GM18499 (cell line): ENCODE data around the gene VMP1.
"Not testable (repeated sequence)": the region's sequence is repeated elsewhere in the genome, so short reads cannot be mapped to it uniquely, and the experiment has no call there.

Source experiments
- ATAC-seq: cut with Tn5 transposase; IDR thresholded peaks from one replicate; pipeline ENCODE4 v1.9.1; 2021; ENCODE audit warnings: moderate number of reproducible peaks; ENCODE audit not compliant: insufficient read depth, unreplicated experiment

The VMP1 gene

GRCh38 chr17:59853168-59853918, 145.9 kb downstream of the VMP1 start:
- no peak for ATAC-seq

GRCh38 chr17:59853919-59854729, 146.7 kb downstream of the VMP1 start:
- not testable (repeated sequence) for ATAC-seq

- no peak for ATAC-seq
Measured at GRCh38 chr17:59856859-59857794, 149.7 kb downstream of the VMP1 start.

DNA sequence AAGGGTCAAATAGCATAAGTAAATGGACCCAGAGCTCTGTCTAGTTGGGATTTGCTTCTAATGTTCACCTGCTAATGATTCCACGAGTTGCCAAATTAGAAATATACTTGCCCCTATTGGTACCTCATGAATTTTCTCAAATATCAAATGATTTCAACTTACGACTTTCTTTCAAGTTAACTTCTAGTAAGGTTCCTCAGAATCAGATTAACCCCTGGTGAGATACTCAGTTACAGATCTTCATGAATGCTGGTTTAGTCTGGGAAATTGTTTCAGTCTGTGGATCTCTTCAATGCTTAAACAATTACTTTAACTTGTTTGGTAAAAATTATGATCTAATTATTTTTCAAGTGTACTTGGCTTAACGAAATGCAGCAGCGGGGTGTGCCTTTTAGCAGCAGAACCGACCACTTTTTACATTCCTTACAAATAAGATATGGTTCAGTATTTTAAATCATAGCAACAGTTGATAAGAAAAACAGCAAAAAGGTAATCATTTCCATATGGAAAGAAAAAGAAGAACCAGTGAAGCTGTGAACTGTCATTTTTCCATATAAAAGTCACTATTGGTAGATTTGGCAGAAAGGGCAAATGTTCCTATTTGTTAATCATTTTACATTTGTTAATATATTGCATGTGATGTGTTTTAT, 150.8 kb downstream of the VMP1 start:
- ATAC-seq = no peak

DNA sequence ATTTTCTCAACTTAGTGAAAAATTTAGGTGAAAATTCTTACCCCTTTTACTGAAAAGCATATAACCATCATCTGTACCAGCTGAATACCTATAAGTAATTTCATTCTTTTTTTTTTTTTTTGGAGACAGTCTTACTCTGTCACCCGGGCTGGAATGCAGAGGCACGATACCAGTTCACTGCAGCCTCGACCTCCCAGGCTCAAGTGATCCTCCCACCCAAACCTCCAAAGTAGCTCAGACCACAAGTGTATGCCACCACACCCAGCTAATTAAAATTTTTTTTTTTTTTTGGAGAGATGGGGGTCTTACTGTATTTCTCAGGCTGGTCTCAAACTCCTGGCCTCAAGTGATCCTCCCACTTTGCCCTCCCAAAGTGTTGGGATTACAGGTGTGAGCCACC, 151.5 kb downstream of the VMP1 start:
- ATAC-seq = no peak

DNA sequence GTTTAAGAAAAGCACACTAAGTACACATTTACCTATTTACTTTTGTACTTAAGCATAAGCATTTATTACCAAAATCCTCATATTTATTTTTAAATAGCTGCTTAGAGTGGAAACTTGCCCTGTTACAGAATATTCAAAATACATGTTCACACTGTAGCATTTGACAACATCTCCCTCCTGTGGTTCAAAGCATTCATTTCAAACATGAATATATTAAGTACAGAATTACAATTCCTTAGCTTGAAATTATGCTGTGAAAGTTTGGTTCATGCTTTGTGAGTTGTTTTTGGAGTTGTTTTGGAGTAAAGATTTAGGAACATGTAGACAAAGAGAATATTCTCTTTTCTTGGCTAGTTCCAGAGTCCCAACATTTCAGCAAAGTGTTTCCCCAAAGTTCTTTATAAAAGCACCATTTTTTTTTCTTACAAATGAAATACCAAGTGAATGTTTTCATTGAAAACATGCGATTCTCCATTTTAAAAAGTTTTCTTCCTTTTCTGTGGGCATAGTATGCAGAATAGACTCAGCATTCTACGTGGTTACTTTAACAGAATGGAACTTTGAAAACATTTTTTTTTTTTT, 152.1 kb downstream of the VMP1 start:
- ATAC-seq = no peak

GRCh38 chr17:59863616-59864015, 156.2 kb downstream of the VMP1 start:
- no peak for ATAC-seq

- ATAC-seq = no peak
Measured at GRCh38 chr17:59869941-59870218, 162.4 kb downstream of the VMP1 start.

- no peak for ATAC-seq
Measured at GRCh38 chr17:59870482-59870881, 163.0 kb downstream of the VMP1 start.

GRCh38 chr17:59872351-59872750, 164.9 kb downstream of the VMP1 start:
- no peak for ATAC-seq

DNA sequence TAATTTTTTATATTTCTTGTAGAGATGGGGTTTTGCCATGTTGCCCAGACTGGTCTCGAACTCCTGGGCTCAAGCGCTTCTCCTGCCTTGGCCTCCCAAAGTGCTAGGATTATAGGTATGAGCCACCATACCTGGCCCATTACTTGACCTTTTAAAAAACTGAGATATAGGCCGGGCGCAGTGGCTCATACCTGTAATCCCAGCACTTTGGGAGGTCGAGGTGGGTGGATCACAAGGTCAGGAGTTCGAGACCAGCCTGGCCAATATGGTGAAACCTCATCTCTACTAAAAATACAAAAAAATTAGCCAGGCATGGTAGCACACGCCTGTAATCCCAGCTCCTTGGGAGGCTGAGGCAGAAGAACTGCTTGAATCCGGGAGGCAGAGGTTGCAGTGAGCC, 166.0 kb downstream of the VMP1 start:
- not testable (repeated sequence) for ATAC-seq

- ATAC-seq = no peak
Measured at GRCh38 chr17:59874376-59874775, 166.9 kb downstream of the VMP1 start.

- ATAC-seq = no peak
Measured at GRCh38 chr17:59876107-59876506, 168.7 kb downstream of the VMP1 start.

GRCh38 chr17:59877965-59878364, 170.5 kb downstream of the VMP1 start:
- ATAC-seq = no peak

DNA sequence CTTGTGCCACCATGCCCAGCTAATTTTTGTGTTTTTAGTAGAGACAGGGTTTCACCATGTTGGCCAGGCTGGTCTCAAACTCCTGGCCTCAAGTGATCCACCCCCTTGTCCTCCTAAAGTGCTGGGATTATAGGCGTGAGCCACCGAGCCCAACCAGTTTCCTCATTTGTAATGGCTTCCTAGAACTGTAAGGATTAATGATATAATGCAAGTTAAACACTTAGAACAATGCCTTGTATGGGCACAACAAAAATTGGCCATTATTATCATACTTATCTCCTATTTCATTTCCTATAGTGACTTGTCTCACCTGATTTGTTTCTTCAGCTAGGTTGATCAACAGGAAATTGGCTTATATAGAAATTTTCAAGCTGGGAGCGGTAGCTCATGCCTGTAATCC, 171.2 kb downstream of the VMP1 start:
- no peak for ATAC-seq

DNA sequence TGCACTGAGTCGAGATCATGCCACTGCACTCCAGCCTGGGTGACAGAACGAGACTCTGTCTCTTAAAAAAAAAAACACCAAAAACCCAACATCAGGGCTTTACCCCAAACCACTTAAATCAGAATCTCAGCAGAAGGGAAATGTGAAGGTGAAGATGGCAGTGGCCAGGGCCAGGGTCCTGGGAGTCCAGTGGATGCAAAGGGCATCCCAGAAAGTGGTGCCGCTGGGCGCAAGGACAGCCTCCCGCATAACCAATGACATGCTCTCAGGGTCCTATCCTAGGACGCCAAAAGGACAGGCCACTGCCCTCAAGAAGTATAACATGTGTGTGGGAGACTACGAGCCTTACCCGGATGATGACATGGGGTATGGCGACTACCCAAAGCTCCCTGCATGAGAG, 177.4 kb downstream of the VMP1 start:
- ATAC-seq = no peak

DNA sequence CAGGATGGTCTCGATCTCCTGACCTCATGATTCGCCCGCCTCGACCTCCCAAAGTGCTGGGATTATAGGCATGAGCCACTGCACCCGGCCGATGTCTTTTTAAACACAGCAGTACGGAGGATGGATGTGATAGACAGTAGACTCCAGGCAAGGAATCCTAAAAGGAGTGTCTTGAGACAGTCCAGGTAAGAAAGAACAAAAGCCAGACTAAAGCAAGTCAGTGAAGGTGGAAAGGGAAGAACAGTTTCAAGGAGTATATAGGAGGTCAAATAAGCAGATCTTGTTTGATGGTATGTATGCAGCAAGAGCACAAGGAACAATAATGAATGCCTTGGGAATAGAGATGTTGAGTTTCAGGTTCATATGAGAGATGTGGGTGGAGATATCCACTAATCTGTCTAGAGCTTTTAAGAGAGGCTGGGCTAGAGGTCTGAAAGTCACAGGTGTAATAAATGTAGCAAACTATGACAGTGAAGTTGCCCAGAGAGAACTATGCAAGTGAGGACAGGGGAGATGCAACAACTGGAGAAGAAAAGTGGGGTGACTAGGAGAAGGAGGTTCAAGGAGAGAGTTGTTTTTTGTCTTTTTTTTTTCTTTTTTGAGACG, 180.8 kb downstream of the VMP1 start:
- ATAC-seq = no peak

- no peak for ATAC-seq
Measured at GRCh38 chr17:59890720-59891119, 183.3 kb downstream of the VMP1 start.
